IMR-90 (cell line): ENCODE data around the gene NRARP. TPM values are rescaled to one million over a fixed set of nuclear protein-coding genes. Genes with fewer than 3 reads are reported as not detected.

Experiments used
- ATAC-seq: fragments of 200-7000 bp; cut with Tn5 transposase; 2 replicates; pipeline ENCODE4 v1.9.1; 2020; ENCODE audit warnings: low read depth, mild to moderate bottlenecking, moderate library complexity
- BruUV-seq: library from RNA; stranded (reverse); fragments of 400-500 nt; replicated peaks from 2 replicates; lab custom pipeline; 2021; lab: Mats Ljungman, UMichigan
- CTCF ChIA-PET: fragments of 300-600 bp; formaldehyde crosslinking; extraction: SDS; loops from one replicate; lab custom pipeline; 2021; ENCODE audit warnings: antibody characterized with exemption; lab: Yijun Ruan, JAX
- POLR2A ChIA-PET: fragments of 300-600 bp; sonication (Branson Sonifier 250); formaldehyde crosslinking; loops from one replicate; lab custom pipeline; 2022; ENCODE audit warnings: antibody characterized with exemption; ENCODE audit not compliant: unreplicated experiment; lab: Charles Lee
- DNase-seq: peaks from one replicate; pipeline ENCODE4 v3.0.0; 2013
- H2AFZ ChIP-seq: replicated peaks from 2 replicates; pipeline ENCODE3; 2013; ENCODE audit warnings: low read length, mild to moderate bottlenecking; ENCODE audit not compliant: poor library complexity
- H2AK5ac ChIP-seq: 2 replicates; pipeline ENCODE4 v1.6.1; 2013; ENCODE audit warnings: low read depth, low read length, inconsistent platforms
- H2AK9ac ChIP-seq: replicated peaks from 2 replicates; pipeline ENCODE3; 2013; ENCODE audit warnings: mild to moderate bottlenecking, low read depth, low read length, moderate library complexity; ENCODE audit not compliant: poor library complexity
- H2BK120ac ChIP-seq: 2 replicates; pipeline ENCODE4 v1.6.1; 2013; ENCODE audit warnings: low read depth, low read length, inconsistent platforms
- H2BK15ac ChIP-seq: 3 replicates; pipeline ENCODE4 v1.6.1; 2013; ENCODE audit warnings: low read depth, low read length, inconsistent platforms
- H2BK20ac ChIP-seq: 2 replicates; pipeline ENCODE4 v1.6.1; 2013; ENCODE audit warnings: low read depth, mild to moderate bottlenecking, inconsistent platforms, low read length, moderate library complexity
- H2BK5ac ChIP-seq: 2 replicates; pipeline ENCODE4 v1.6.1; 2013; ENCODE audit warnings: mild to moderate bottlenecking, low read depth, low read length, inconsistent platforms; ENCODE audit not compliant: poor library complexity, severe bottlenecking
- H3K14ac ChIP-seq: replicated peaks from 2 replicates; pipeline ENCODE4 v1.6.1; 2013; ENCODE audit warnings: low read depth, low read length, inconsistent platforms
- H3K18ac ChIP-seq: 2 replicates; pipeline ENCODE4 v1.6.1; 2013; ENCODE audit warnings: low read depth, low read length, control low read depth
- H3K23ac ChIP-seq: 2 replicates; pipeline ENCODE4 v1.6.1; 2013; ENCODE audit warnings: low read depth, low read length, inconsistent platforms
- H3K27ac ChIP-seq: 2 replicates; pipeline ENCODE4 v1.5.1; 2013; ENCODE audit warnings: mild to moderate bottlenecking, control low read depth, low read length; ENCODE audit not compliant: insufficient read depth
- H3K27me3 ChIP-seq: 2 replicates; pipeline ENCODE4 v1.6.1; 2013; ENCODE audit warnings: low read length; ENCODE audit not compliant: control insufficient read depth, insufficient read depth
- H3K36me3 ChIP-seq: 2 replicates; pipeline ENCODE4 v1.6.1; 2013; ENCODE audit warnings: low read length, mixed read lengths; ENCODE audit not compliant: control insufficient read depth, insufficient read depth
- H3K4ac ChIP-seq: 2 replicates; pipeline ENCODE4 v1.6.1; 2013; ENCODE audit warnings: low read depth, low read length, inconsistent platforms
- H3K4me1 ChIP-seq: 2 replicates; pipeline ENCODE4 v1.6.1; 2013; ENCODE audit warnings: low read length, mixed read lengths; ENCODE audit not compliant: control insufficient read depth, insufficient read depth
- H3K4me2 ChIP-seq: 2 replicates; pipeline ENCODE4 v1.6.1; 2013; ENCODE audit warnings: low read depth, mild to moderate bottlenecking, control low read depth, low read length, moderate library complexity
- H3K4me3 ChIP-seq: 2 replicates; pipeline ENCODE4 v1.5.1; 2013; ENCODE audit warnings: low read depth, mild to moderate bottlenecking, control low read depth, low read length, moderate library complexity; ENCODE audit not compliant: insufficient read depth
- H3K56ac ChIP-seq: 2 replicates; pipeline ENCODE4 v1.6.1; 2013; ENCODE audit warnings: low read length, inconsistent platforms; ENCODE audit not compliant: insufficient read depth; ENCODE audit errors: extremely low read depth
- H3K79me1 ChIP-seq, 2 experiments: 2 replicates each; pipeline ENCODE4 v1.6.1; 2013; ENCODE audit warnings: low read length in 2 of 2, inconsistent platforms in 1 of 2, low read depth in 1 of 2
- H3K9ac ChIP-seq: 2 replicates; pipeline ENCODE4 v1.6.1; 2013; ENCODE audit warnings: low read depth, low read length, control low read depth
- H3K9me1 ChIP-seq: 2 replicates; pipeline ENCODE4 v1.6.1; 2013; ENCODE audit warnings: low read length, inconsistent platforms; ENCODE audit not compliant: insufficient read depth
- H3K9me3 ChIP-seq: 2 replicates; pipeline ENCODE4 v1.6.1; 2013; ENCODE audit warnings: low read length; ENCODE audit not compliant: control insufficient read depth, insufficient read depth
- H4K20me1 ChIP-seq: 2 replicates; pipeline ENCODE4 v1.6.1; 2013; ENCODE audit warnings: low read length, inconsistent platforms; ENCODE audit not compliant: insufficient read depth
- H4K5ac ChIP-seq: 2 replicates; pipeline ENCODE4 v1.6.1; 2013; ENCODE audit warnings: mild to moderate bottlenecking, low read depth, low read length, control low read depth
- H4K8ac ChIP-seq, 2 experiments: 2 replicates each; pipeline ENCODE4 v1.6.1; 2013; ENCODE audit warnings: low read depth in 2 of 2, low read length in 2 of 2, control low read depth in 1 of 2, inconsistent platforms in 1 of 2
- H4K91ac ChIP-seq: 2 replicates; pipeline ENCODE4 v1.6.1; 2013; ENCODE audit warnings: low read depth, low read length, inconsistent platforms; ENCODE audit not compliant: insufficient read depth
- BHLHE40 ChIP-seq: fragments of 150-350 bp; IDR thresholded peaks from 2 replicates; pipeline ENCODE4 v1.6.1; 2016; ENCODE audit warnings: mild to moderate bottlenecking, low read depth, low read length
- CEBPB ChIP-seq: IDR thresholded peaks from 2 replicates; pipeline ENCODE4 v1.6.1; 2012; ENCODE audit warnings: low read depth, low read length, improper control_type of control experiment
- CHD1 ChIP-seq: IDR thresholded peaks from 2 replicates; pipeline ENCODE4 v1.6.1; 2012; ENCODE audit warnings: low read depth, low read length, improper control_type of control experiment
- CTCF ChIP-seq: conservative IDR thresholded peaks from 2 replicates; pipeline ENCODE4 v1.5.1; 2012; ENCODE audit warnings: mild to moderate bottlenecking, low read depth, low read length, improper control_type of control experiment
- ELK1 ChIP-seq: fragments of 150-350 bp; IDR thresholded peaks from 2 replicates; pipeline ENCODE4 v1.6.1; 2016; ENCODE audit warnings: low read depth, mild to moderate bottlenecking, low read length, moderate library complexity, borderline replicate concordance
- FOS ChIP-seq: fragments of 150-350 bp; IDR thresholded peaks from 2 replicates; pipeline ENCODE4 v1.6.1; 2016; ENCODE audit warnings: low read depth, low read length
- MXI1 ChIP-seq: IDR thresholded peaks from 2 replicates; pipeline ENCODE4 v1.6.1; 2012; ENCODE audit warnings: low read depth, mild to moderate bottlenecking, low read length, moderate library complexity, borderline replicate concordance
- NFE2L2 ChIP-seq: fragments of 150-350 bp; IDR thresholded peaks from 2 replicates; pipeline ENCODE4 v1.6.1; 2016; ENCODE audit warnings: low read depth, mild to moderate bottlenecking, low read length
- RAD21 ChIP-seq: IDR thresholded peaks from 2 replicates; pipeline ENCODE4 v1.6.1; 2012; ENCODE audit warnings: low read length, improper control_type of control experiment
- RCOR1 ChIP-seq: IDR thresholded peaks from 2 replicates; pipeline ENCODE4 v1.6.1; 2012; ENCODE audit warnings: mild to moderate bottlenecking, low read length, improper control_type of control experiment; ENCODE audit not compliant: insufficient replicate concordance
- RFX5 ChIP-seq: IDR thresholded peaks from 2 replicates; pipeline ENCODE4 v1.8.0; 2012; ENCODE audit warnings: low read depth, mild to moderate bottlenecking, low read length, moderate library complexity
- USF2 ChIP-seq: fragments of 150-350 bp; IDR thresholded peaks from 2 replicates; pipeline ENCODE4 v1.6.1; 2017; ENCODE audit warnings: mild to moderate bottlenecking, antibody characterized with exemption, low read length, low read depth
- WGBS, 2 experiments: methylation state at CpG; one replicate each; pipeline versions ENCODE4 v1.1.5 to v1.1.7; 2013; ENCODE audit warnings: missing lambda C conversion rate in 2 of 2; ENCODE audit not compliant: insufficient read length in 1 of 2; ENCODE audit errors: extremely low coverage in 2 of 2; 5-methylcytosine and 5-hydroxymethylcytosine counted together
- dilution Hi-C: fragments of 300-500 bp; cut with HindIII; formaldehyde crosslinking; loops from one replicate; pipeline ENCODE4 v1.14.3; 2018; ENCODE audit warnings: low sequenced_read_pairs; ENCODE audit not compliant: unreplicated experiment
- in situ Hi-C: fragments of 300-500 bp; cut with MboI; formaldehyde crosslinking; loops from 3 replicates; pipeline ENCODE4 v1.14.3; 2019; ENCODE audit warnings: low sequenced_read_pairs, inconsistent platforms, mixed read lengths
- intact Hi-C: fragments of 100-400 bp; cut with micrococcal nuclease; formaldehyde crosslinking; loops from 2 replicates; pipeline ENCODE4 v1.10.0; 2022
- polyA plus RNA-seq, 3 experiments: library from polyadenylated mRNA; depleted of rRNA; stranded (reverse); fragments of >200 nt; gene quantifications; 2 replicates each; pipeline ENCODE4 v1.2.3, GENCODE V29; 2012; ENCODE audit warnings: low replicate concordance in 1 of 3
- total RNA-seq: library from RNA; depleted of rRNA; stranded (reverse); fragments of >200 nt; gene quantifications from 2 replicates; pipeline ENCODE4 v1.2.3, GENCODE V29; 2012

NRARP gene
- total and polyA plus RNA-seq, 2 of the 4 experiments (the other 2 are of a cell fraction): 0.15 TPM; not detected in 1

GRCh38 chr9:137313326-137313936 is 11.4 kb upstream of the NRARP start:
- H4K91ac ChIP-seq: no peak overlapping the region
- no peaks in the 10 kb centered on the region for H3K36me3 ChIP-seq
- in situ Hi-C loops (no loop called here), intact Hi-C loops (no loop called here), dilution Hi-C loops (no loop called here)
- no peak overlapping the region for H4K5ac ChIP-seq
- ATAC-seq (no peak), DNase-seq (no peak)
- ChIA-PET POLR2A (no interaction called here), CTCF (interaction anchor here (1.2 kb wide), 1 partner anchor 11 kb away, joined by 4 read pairs; the partner anchor contains the start of gene NRARP)
- no peaks in the 10 kb centered on the region for H4K20me1 ChIP-seq
- no peaks in the 10 kb centered on the region; the same call in 1 of the 2 replicates for H3K27me3 ChIP-seq
- H3K4me3 ChIP-seq: no peak overlapping the region
- no peak overlapping the region for H2BK5ac ChIP-seq
- H3K9me3 ChIP-seq: no peaks in the 10 kb centered on the region
- no peak overlapping the region for H2BK20ac ChIP-seq
- H2BK15ac ChIP-seq: no peak overlapping the region
- no peak overlapping the region for H3K4ac ChIP-seq
- no peaks in the 10 kb centered on the region for H3K9me1 ChIP-seq
- no peak overlapping the region for H2AFZ ChIP-seq
- no TSS peak for BruUV-seq
- WGBS, 2 experiments: 88% methylated on average over 1 of the region's 9 CpGs; no CpG with 5 or more reads in 1 of the 2 experiments
- H3K56ac ChIP-seq: no peak overlapping the region
- H3K4me2 ChIP-seq: no peak overlapping the region
- no peak overlapping the region for H3K14ac ChIP-seq
- H4K8ac ChIP-seq: no peak overlapping the region
- H3K23ac ChIP-seq: no peak overlapping the region
- H3K9ac ChIP-seq: no peak overlapping the region
- H2AK5ac ChIP-seq: no peak overlapping the region
- TF ChIP-seq NFE2L2 (no peak), CEBPB (no peak), BHLHE40 (no peak), RFX5 (no peak), MXI1 (no peak), FOS (no peak), RAD21 (no peak), CTCF (no peak), CHD1 (no peak), RCOR1 (no peak), USF2 (no peak), ELK1 (no peak)
- no peak overlapping the region for H2AK9ac ChIP-seq
- H3K79me1 ChIP-seq: no peaks in the 10 kb centered on the region
- H2BK120ac ChIP-seq: no peak overlapping the region
- H3K18ac ChIP-seq: no peak overlapping the region
- H3K27ac ChIP-seq: no peak overlapping the region
- 0 out of 2 replicates have a peak, but pooled peaks cover 2% of the 10 kb centered on the region for H3K4me1 ChIP-seq
